ENCODE data around the gene BLNK.

GRCh38 chr10:96170230-96170629 is 101.1 kb downstream of the BLNK start:
- TF ChIP-seq SIN3A (IDR thresholded peaks at IDR 0.05; ENCODE audit: borderline replicate concordance, low read depth, low read length) (no peak), FOSL2 (IDR thresholded peaks at IDR 0.05; ENCODE audit: borderline replicate concordance, low read depth) (no peak), CTCF (IDR thresholded peaks at IDR 0.05) (no peak), CHD2 (IDR thresholded peaks at IDR 0.05; ENCODE audit: low read length, partially characterized antibody) (no peak), JUND (IDR thresholded peaks at IDR 0.05) (no peak), USF2 (IDR thresholded peaks at IDR 0.05; ENCODE audit: borderline replicate concordance, low read depth, low read length) (no peak), FOXM1 (IDR thresholded peaks at IDR 0.05; ENCODE audit: low read depth) (no peak), RAD21 (IDR thresholded peaks at IDR 0.05; ENCODE audit: low read length) (no peak), YY1 (IDR thresholded peaks at IDR 0.05; ENCODE audit: low read depth) (no peak)

Measured in SK-N-SH (cell line).